ENCODE measurements around the gene SRRM4.

The SRRM4 gene

DNA sequence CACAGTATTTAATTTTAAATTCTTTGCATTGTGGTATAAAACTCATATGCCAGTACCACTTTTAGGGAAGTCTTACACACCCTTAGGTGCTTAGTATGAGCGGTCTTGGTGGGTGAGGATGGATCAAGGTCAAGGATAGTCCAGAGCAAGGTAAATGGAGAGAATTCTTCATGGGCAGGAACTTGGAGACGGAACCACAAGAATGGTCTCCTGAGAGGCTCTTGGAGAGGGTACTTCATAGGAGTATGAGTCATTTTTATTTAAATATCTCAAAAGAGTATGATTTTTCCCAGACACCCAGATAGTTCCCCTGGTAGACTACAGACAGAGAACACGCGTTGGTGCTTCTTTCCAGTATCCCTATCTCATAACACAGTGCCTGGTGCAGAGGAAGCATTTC, 219.3 kb downstream of the SRRM4 start:
- DNase-seq (ENCODE audit: low read depth), result no peak
- H3K4me3 ChIP-seq (ENCODE audit: low read depth, low read length), result no peak overlapping the region
- TF ChIP-seq, protein P1, sequence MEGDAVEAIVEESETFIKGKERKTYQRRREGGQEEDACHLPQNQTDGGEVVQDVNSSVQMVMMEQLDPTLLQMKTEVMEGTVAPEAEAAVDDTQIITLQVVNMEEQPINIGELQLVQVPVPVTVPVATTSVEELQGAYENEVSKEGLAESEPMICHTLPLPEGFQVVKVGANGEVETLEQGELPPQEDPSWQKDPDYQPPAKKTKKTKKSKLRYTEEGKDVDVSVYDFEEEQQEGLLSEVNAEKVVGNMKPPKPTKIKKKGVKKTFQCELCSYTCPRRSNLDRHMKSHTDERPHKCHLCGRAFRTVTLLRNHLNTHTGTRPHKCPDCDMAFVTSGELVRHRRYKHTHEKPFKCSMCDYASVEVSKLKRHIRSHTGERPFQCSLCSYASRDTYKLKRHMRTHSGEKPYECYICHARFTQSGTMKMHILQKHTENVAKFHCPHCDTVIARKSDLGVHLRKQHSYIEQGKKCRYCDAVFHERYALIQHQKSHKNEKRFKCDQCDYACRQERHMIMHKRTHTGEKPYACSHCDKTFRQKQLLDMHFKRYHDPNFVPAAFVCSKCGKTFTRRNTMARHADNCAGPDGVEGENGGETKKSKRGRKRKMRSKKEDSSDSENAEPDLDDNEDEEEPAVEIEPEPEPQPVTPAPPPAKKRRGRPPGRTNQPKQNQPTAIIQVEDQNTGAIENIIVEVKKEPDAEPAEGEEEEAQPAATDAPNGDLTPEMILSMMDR (IDR thresholded peaks at IDR 0.05; ENCODE audit: control insufficient read depth, extremely low read depth, insufficient read depth), result no peak

- DNase-seq (ENCODE audit: low read depth), result no peak
- TF ChIP-seq, protein P1 (IDR thresholded peaks at IDR 0.05; ENCODE audit: control insufficient read depth, extremely low read depth, insufficient read depth), result no peak
- H3K4me3 ChIP-seq (ENCODE audit: low read depth, low read length), result no peak overlapping the region
Measured at GRCh38 chr12:119201789-119202543, 220.6 kb downstream of the SRRM4 start.

DNA sequence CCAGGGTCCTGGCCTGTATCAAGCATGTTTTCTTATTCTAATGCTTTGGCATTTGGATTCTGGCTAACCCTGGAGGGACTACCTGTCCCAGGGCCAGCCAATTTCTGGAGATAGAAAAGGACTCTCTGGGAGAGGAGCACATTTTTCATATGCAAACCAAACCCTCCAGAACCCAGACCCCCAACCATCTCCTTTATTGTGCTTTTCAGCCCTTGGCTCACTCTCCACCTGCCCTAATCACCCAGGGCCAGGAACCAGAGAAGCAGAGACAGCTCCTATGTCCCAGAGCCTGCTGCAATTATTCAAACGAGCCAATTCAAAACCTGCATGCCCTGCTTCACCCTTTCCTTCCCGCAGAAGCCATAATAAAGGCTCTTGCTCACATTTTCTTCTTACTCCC, 221.2 kb downstream of the SRRM4 start:
- H3K4me3 ChIP-seq (ENCODE audit: low read depth, low read length), result no peak overlapping the region
- no peak for DNase-seq (ENCODE audit: low read depth)
- TF ChIP-seq, protein P1 (IDR thresholded peaks at IDR 0.05; ENCODE audit: control insufficient read depth, extremely low read depth, insufficient read depth), result no peak

GRCh38 chr12:119204131-119204530, 222.8 kb downstream of the SRRM4 start:
- no peak overlapping the region for H3K4me3 ChIP-seq (ENCODE audit: low read depth, low read length)
- TF ChIP-seq, protein P1 (IDR thresholded peaks at IDR 0.05; ENCODE audit: control insufficient read depth, extremely low read depth, insufficient read depth), result no peak
- DNase-seq (ENCODE audit: low read depth), result no peak

- H3K4me3 ChIP-seq (ENCODE audit: low read depth, low read length), result no peak overlapping the region
- TF ChIP-seq, protein P1 (IDR thresholded peaks at IDR 0.05; ENCODE audit: control insufficient read depth, extremely low read depth, insufficient read depth), result no peak
- DNase-seq (ENCODE audit: low read depth), result no peak
Measured at GRCh38 chr12:119204671-119205285, 223.4 kb downstream of the SRRM4 start.

- no peak overlapping the region for H3K4me3 ChIP-seq (ENCODE audit: low read depth, low read length)
- TF ChIP-seq, protein P1 (IDR thresholded peaks at IDR 0.05; ENCODE audit: control insufficient read depth, extremely low read depth, insufficient read depth), result no peak
- DNase-seq (ENCODE audit: low read depth), result no peak
Measured at GRCh38 chr12:119206348-119207062, 225.2 kb downstream of the SRRM4 start.
